Vagina (tissue), 2 donors: Measurements from ENCODE around the gene FAF1. TPM values are rescaled to one million over a fixed set of nuclear protein-coding genes. Genes with fewer than 3 reads are reported as not detected.

Experiments
- DNase-seq, 2 donors: peaks; one replicate each; pipeline ENCODE4 v3.0.0-alpha.2; 2017; ENCODE audit errors: extremely low spot score in 2 of 2
- H3K27ac ChIP-seq: fragments of 200-600 bp; sonication (generic); one replicate; pipeline ENCODE4 v1.5.1; 2019
- H3K27me3 ChIP-seq: fragments of 200-600 bp; sonication (generic); one replicate; pipeline ENCODE4 v1.5.1; 2019
- H3K36me3 ChIP-seq, 2 donors: fragments of 200-600 bp; sonication (generic); one replicate each; pipeline ENCODE4 v1.5.1; 2017 to 2019
- H3K4me1 ChIP-seq: fragments of 200-600 bp; sonication (generic); one replicate; pipeline ENCODE4 v1.5.1; 2019
- H3K4me3 ChIP-seq, 2 donors: fragments of 200-600 bp; sonication (generic); 1 replicate in 1 of 2; 2 replicates in 1 of 2; pipeline ENCODE4 v1.5.1; 2016 to 2019
- H3K9me3 ChIP-seq: fragments of 200-600 bp; sonication (generic); one replicate; pipeline ENCODE4 v1.5.1; 2019
- POLR2A ChIP-seq, 2 donors: fragments of 450-650 bp; IDR thresholded peaks; one replicate each; pipeline ENCODE4 v1.6.1; 2017; ENCODE audit warnings: antibody characterized with exemption in 2 of 2, mild to moderate bottlenecking in 2 of 2, moderate library complexity in 2 of 2
- POLR2AphosphoS5 ChIP-seq, 2 donors: sonication (generic); formaldehyde crosslinking; IDR thresholded peaks; one replicate each; pipeline ENCODE4 v1.9.0; 2017; ENCODE audit warnings: antibody characterized with exemption in 2 of 2, mild to moderate bottlenecking in 2 of 2, low read depth in 1 of 2; ENCODE audit not compliant: insufficient read depth in 1 of 2
- intact Hi-C: fragments of 100-400 bp; cut with DNase I; formaldehyde crosslinking; loops from one replicate; pipeline ENCODE4 v1.15.1; 2023
- total RNA-seq: library from RNA; depleted of rRNA; stranded (reverse); fragments of >200 nt; gene quantifications from one replicate; pipeline ENCODE4 v1.2.3, GENCODE V29; 2016
- TF ChIP-seq, protein P1 (sequence below), 3 experiments: fragments of 450-650 bp in 2 of 3; fragments of 200-600 bp in 1 of 3; sonication (generic) in 1 of 3; IDR thresholded peaks; one replicate each; pipeline ENCODE4 v1.5.1; 2017 to 2019; ENCODE audit warnings: antibody characterized with exemption in 3 of 3, mild to moderate bottlenecking in 2 of 3, moderate library complexity in 2 of 3

Gene FAF1
- total RNA-seq, 1 donor from 2014 or later: 40.0 TPM

- no peaks in the 10 kb centered on the region for H3K27me3 ChIP-seq
- H3K9me3 ChIP-seq: no peaks in the 10 kb centered on the region
- H3K4me1 ChIP-seq: peaks cover 14% of the 10 kb centered on the region
- no peak for DNase-seq
- intact Hi-C loops: no loop called here
- H3K27ac ChIP-seq: no peak overlapping the region
- H3K4me3 ChIP-seq: no peak overlapping the region
- no peak for TF ChIP-seq POLR2AphosphoS5 (IDR thresholded peaks at IDR 0.05; ENCODE audit: insufficient read depth in 1 of 2, low read depth in 1 of 2)
- TF ChIP-seq, protein P1, sequence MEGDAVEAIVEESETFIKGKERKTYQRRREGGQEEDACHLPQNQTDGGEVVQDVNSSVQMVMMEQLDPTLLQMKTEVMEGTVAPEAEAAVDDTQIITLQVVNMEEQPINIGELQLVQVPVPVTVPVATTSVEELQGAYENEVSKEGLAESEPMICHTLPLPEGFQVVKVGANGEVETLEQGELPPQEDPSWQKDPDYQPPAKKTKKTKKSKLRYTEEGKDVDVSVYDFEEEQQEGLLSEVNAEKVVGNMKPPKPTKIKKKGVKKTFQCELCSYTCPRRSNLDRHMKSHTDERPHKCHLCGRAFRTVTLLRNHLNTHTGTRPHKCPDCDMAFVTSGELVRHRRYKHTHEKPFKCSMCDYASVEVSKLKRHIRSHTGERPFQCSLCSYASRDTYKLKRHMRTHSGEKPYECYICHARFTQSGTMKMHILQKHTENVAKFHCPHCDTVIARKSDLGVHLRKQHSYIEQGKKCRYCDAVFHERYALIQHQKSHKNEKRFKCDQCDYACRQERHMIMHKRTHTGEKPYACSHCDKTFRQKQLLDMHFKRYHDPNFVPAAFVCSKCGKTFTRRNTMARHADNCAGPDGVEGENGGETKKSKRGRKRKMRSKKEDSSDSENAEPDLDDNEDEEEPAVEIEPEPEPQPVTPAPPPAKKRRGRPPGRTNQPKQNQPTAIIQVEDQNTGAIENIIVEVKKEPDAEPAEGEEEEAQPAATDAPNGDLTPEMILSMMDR (IDR thresholded peaks at IDR 0.05): no peak
- TF ChIP-seq POLR2A (IDR thresholded peaks at IDR 0.05): no peak
- H3K36me3 ChIP-seq: no peaks in the 10 kb centered on the region
Observed at GRCh38 chr1:50703240-50703639, 256.8 kb downstream of the FAF1 start.

DNA sequence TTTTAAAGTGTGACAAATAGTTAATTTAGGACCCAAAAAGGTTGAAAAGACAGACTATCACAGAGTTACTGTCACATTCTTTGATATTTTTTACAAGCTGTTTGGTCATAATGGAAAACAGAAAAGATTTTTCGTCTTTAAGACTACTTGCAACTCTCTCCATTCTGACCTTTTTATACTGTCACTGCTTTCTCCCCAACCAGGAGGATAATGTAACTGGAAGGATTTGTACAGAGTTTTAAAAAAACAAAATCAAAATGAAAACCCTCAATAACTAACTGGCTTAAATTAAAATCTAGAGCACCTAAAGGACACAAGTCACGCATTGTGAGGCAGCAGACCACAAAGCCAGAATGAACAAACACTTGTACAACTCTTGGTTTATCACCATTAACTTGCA, 257.7 kb downstream of the FAF1 start:
- H3K4me3 ChIP-seq: no peak overlapping the region
- H3K4me1 ChIP-seq: peaks cover 14% of the 10 kb centered on the region
- intact Hi-C loops: no loop called here

GRCh38 chr1:50701706-50702317, 258.3 kb downstream of the FAF1 start:
- no peak overlapping the region for H3K4me3 ChIP-seq
- no peaks in the 10 kb centered on the region for H3K9me3 ChIP-seq
- H3K27ac ChIP-seq: no peak overlapping the region
- H3K36me3 ChIP-seq: no peaks in the 10 kb centered on the region
- H3K27me3 ChIP-seq: no peaks in the 10 kb centered on the region
- H3K4me1 ChIP-seq: peaks cover 14% of the 10 kb centered on the region
- intact Hi-C loops: no loop called here
- DNase-seq: no peak
- TF ChIP-seq, protein P1 (IDR thresholded peaks at IDR 0.05): no peak
- TF ChIP-seq POLR2AphosphoS5 (IDR thresholded peaks at IDR 0.05; ENCODE audit: insufficient read depth in 1 of 2, low read depth in 1 of 2) (no peak), POLR2A (IDR thresholded peaks at IDR 0.05) (no peak)

More for the DNA sequence above, 257.7 kb downstream of the FAF1 start:
- Histone ChIP-seq H3K27ac (no peak overlapping the region), H3K9me3 (no peaks in the 10 kb centered on the region), H3K36me3 (no peaks in the 10 kb centered on the region), H3K27me3 (no peaks in the 10 kb centered on the region)
- DNase-seq: no peak
- TF ChIP-seq, protein P1 (IDR thresholded peaks at IDR 0.05): no peak
- TF ChIP-seq POLR2AphosphoS5 (IDR thresholded peaks at IDR 0.05; ENCODE audit: insufficient read depth in 1 of 2, low read depth in 1 of 2) (no peak), POLR2A (IDR thresholded peaks at IDR 0.05) (no peak)

GRCh38 chr1:50700621-50701020, 259.4 kb downstream of the FAF1 start:
- TF ChIP-seq POLR2AphosphoS5 (IDR thresholded peaks at IDR 0.05; ENCODE audit: insufficient read depth in 1 of 2, low read depth in 1 of 2) (no peak), POLR2A (IDR thresholded peaks at IDR 0.05) (no peak)
- TF ChIP-seq, protein P1 (IDR thresholded peaks at IDR 0.05): no peak
- no peak for DNase-seq
- H3K27me3 ChIP-seq: no peaks in the 10 kb centered on the region
- H3K27ac ChIP-seq: no peak overlapping the region
- no peaks in the 10 kb centered on the region for H3K9me3 ChIP-seq
- no peaks in the 10 kb centered on the region for H3K36me3 ChIP-seq
- intact Hi-C loops: no loop called here
- H3K4me1 ChIP-seq: peaks cover 8% of the 10 kb centered on the region
- no peak overlapping the region for H3K4me3 ChIP-seq

GRCh38 chr1:50700214-50700613, 259.9 kb downstream of the FAF1 start:
- no peak overlapping the region for H3K27ac ChIP-seq
- H3K4me3 ChIP-seq: no peak overlapping the region
- intact Hi-C loops: no loop called here
- no peaks in the 10 kb centered on the region for H3K36me3 ChIP-seq
- no peaks in the 10 kb centered on the region for H3K9me3 ChIP-seq
- H3K27me3 ChIP-seq: no peaks in the 10 kb centered on the region
- TF ChIP-seq, protein P1 (IDR thresholded peaks at IDR 0.05): no peak
- TF ChIP-seq POLR2AphosphoS5 (IDR thresholded peaks at IDR 0.05; ENCODE audit: insufficient read depth in 1 of 2, low read depth in 1 of 2) (no peak), POLR2A (IDR thresholded peaks at IDR 0.05) (no peak)
- DNase-seq: no peak
- H3K4me1 ChIP-seq: peaks cover 4% of the 10 kb centered on the region
